ENCODE measurements around the gene SNHG17.

SNHG17 gene

GRCh38 chr20:38372806-38373205 lies 62.3 kb downstream of the SNHG17 start:
- no peak for DNase-seq

Data from DMS79 treated with DMSO at 0.1 percent for 48 hours (cell line).